ENCODE results near the gene KATNAL1. TPM values are rescaled to one million over a fixed set of nuclear protein-coding genes. Genes with fewer than 3 reads are reported as not detected.

The KATNAL1 gene
- total RNA-seq, 1 experiment from 2014 or later, result 6.1 TPM

DNA sequence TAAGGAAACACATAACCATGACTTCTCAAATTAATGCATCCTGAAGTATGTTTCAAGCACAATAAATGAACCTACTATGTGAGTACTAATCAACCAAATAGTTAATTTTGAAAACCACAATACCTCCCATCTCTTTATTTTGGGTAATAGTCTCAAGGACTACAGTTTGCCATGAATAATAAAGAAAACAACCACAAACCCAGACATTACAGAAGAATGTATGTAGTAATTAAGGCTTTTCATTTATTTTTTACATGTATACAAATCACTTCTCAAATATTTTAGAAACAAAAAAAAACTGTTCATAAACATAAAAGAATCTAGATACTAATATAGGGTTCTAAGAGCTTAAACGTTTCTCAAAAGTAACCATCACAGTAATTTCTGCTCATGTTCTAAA is 6.8 kb downstream of the KATNAL1 start:
- H3K27me3 Mint-ChIP-seq (ENCODE audit: insufficient read depth, unreplicated experiment), result no peaks in the 10 kb centered on the region
- H3K4me1 Mint-ChIP-seq (ENCODE audit: insufficient read depth, unreplicated experiment), result peaks cover 40% of the 10 kb centered on the region
- no peaks in the 10 kb centered on the region for H3K36me3 Mint-ChIP-seq (ENCODE audit: insufficient read depth, unreplicated experiment)
- POLR2A ChIA-PET, result no interaction called here
- CTCF ChIA-PET, result no interaction called here
- BruUV-seq (replicated peaks), result no TSS peak
- no peak overlapping the region for H3K27ac Mint-ChIP-seq (ENCODE audit: low read depth, unreplicated experiment)
- DNase-seq (ENCODE audit: unreplicated experiment), result no peak
- peaks cover 7% of the 10 kb centered on the region for H3K9me3 Mint-ChIP-seq (ENCODE audit: unreplicated experiment)
- intact Hi-C loops (cut with micrococcal nuclease), result loop anchor here (10.0 kb wide), 1 partner anchor 124 kb away; the partner anchor contains the start of gene UBE2L5
- no peak overlapping the region for H3K4me3 Mint-ChIP-seq (ENCODE audit: unreplicated experiment)
- no peak for TF ChIP-seq CTCF (IDR thresholded peaks at IDR 0.05; ENCODE audit: unreplicated experiment)

- peaks cover 7% of the 10 kb centered on the region for H3K9me3 Mint-ChIP-seq (ENCODE audit: unreplicated experiment)
- no peak overlapping the region for H3K4me3 Mint-ChIP-seq (ENCODE audit: unreplicated experiment)
- POLR2A ChIA-PET, result interaction anchor here (1.0 to 1.5 kb wide), 2 partner anchors 43 to 157 kb away, joined by 3 to 4 read pairs; no protein-coding TSS in a partner anchor
- peaks cover 32% of the 10 kb centered on the region for H3K4me1 Mint-ChIP-seq (ENCODE audit: insufficient read depth, unreplicated experiment)
- TF ChIP-seq CTCF (IDR thresholded peaks at IDR 0.05; ENCODE audit: unreplicated experiment), result no peak
- no peaks in the 10 kb centered on the region for H3K36me3 Mint-ChIP-seq (ENCODE audit: insufficient read depth, unreplicated experiment)
- no peak overlapping the region for H3K27ac Mint-ChIP-seq (ENCODE audit: low read depth, unreplicated experiment)
- no TSS peak for BruUV-seq (replicated peaks)
- intact Hi-C loops (cut with micrococcal nuclease), result loop anchor here (10.0 kb wide), 1 partner anchor 125 kb away; the partner anchor contains the start of gene UBE2L5
- CTCF ChIA-PET, result no interaction called here
- DNase-seq (ENCODE audit: unreplicated experiment), result no peak
- H3K27me3 Mint-ChIP-seq (ENCODE audit: insufficient read depth, unreplicated experiment), result no peaks in the 10 kb centered on the region
These were observed 7.6 kb downstream of the KATNAL1 start for GRCh38 chr13:30299786-30300185.

DNA sequence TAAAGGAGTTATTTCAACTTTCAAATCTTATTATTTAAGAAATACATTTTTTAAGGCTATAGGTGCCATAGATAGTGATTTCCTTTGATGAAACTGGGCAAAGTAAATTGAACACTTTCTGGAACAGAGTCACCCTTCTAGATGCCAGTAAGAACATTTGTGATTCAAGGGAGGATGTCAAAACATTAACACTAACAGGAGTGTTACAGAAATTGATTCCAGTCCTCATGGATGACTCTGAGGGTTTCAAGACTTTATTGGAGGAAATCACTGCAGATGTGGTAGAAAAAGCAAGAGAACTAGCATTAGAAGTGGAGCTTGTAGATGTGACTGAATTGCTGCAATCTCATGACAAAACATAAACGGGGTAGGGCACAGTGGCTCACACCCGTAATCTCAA is 12.2 kb downstream of the KATNAL1 start:
- ChIA-PET POLR2A (interaction anchor here (0.8 to 1.8 kb wide), 2 partner anchors 11 to 137 kb away, joined by 3 to 6 read pairs; no protein-coding TSS in a partner anchor), CTCF (interaction anchor here (1.3 kb wide), 1 partner anchor 286 kb away, joined by 3 read pairs; no protein-coding TSS in a partner anchor)
- Mint-ChIP-seq H3K4me1 (ENCODE audit: insufficient read depth, unreplicated experiment) (peaks cover 6% of the 10 kb centered on the region), H3K36me3 (ENCODE audit: insufficient read depth, unreplicated experiment) (no peaks in the 10 kb centered on the region), H3K27me3 (ENCODE audit: insufficient read depth, unreplicated experiment) (no peaks in the 10 kb centered on the region), H3K9me3 (ENCODE audit: unreplicated experiment) (peaks cover 7% of the 10 kb centered on the region), H3K27ac (ENCODE audit: low read depth, unreplicated experiment) (no peak overlapping the region), H3K4me3 (ENCODE audit: unreplicated experiment) (no peak overlapping the region)
- TF ChIP-seq CTCF (IDR thresholded peaks at IDR 0.05; ENCODE audit: unreplicated experiment), result no peak
- DNase-seq (ENCODE audit: unreplicated experiment), result no peak
- BruUV-seq (replicated peaks), result no TSS peak
- intact Hi-C loops (cut with micrococcal nuclease), result no loop called here

GRCh38 chr13:30294004-30294403 is 13.3 kb downstream of the KATNAL1 start:
- no peak for DNase-seq (ENCODE audit: unreplicated experiment)
- CTCF ChIA-PET, result interaction anchor here (1.3 kb wide), 1 partner anchor 287 kb away, joined by 3 read pairs; no protein-coding TSS in a partner anchor
- Mint-ChIP-seq H3K27ac (ENCODE audit: low read depth, unreplicated experiment) (peak overlapping the region; percentile 2), H3K4me3 (ENCODE audit: unreplicated experiment) (no peak overlapping the region), H3K36me3 (ENCODE audit: insufficient read depth, unreplicated experiment) (no peaks in the 10 kb centered on the region), H3K27me3 (ENCODE audit: insufficient read depth, unreplicated experiment) (no peaks in the 10 kb centered on the region), H3K4me1 (ENCODE audit: insufficient read depth, unreplicated experiment) (no peaks in the 10 kb centered on the region), H3K9me3 (ENCODE audit: unreplicated experiment) (peaks cover 7% of the 10 kb centered on the region)
- POLR2A ChIA-PET, result interaction anchor here (1.8 kb wide), 1 partner anchor 138 kb away, joined by 6 read pairs; no protein-coding TSS in a partner anchor
- intact Hi-C loops (cut with micrococcal nuclease), result no loop called here
- BruUV-seq (replicated peaks), result no TSS peak
- TF ChIP-seq CTCF (IDR thresholded peaks at IDR 0.05; ENCODE audit: unreplicated experiment), result no peak
